MCF 10A (cell line): ENCODE results near the gene DDX39A. TPM values are rescaled to one million over a fixed set of nuclear protein-coding genes. Genes with fewer than 3 reads are reported as not detected.

Experiments
- BruUV-seq: library from RNA; stranded (reverse); fragments of 400-500 nt; replicated peaks from 2 replicates; lab custom pipeline; 2021; lab: Mats Ljungman, UMichigan
- CTCF ChIA-PET: fragments of 300-600 bp; sonication (Branson Sonifier 250); formaldehyde crosslinking; extraction: SDS; loops from one replicate; lab custom pipeline; 2021; ENCODE audit warnings: antibody characterized with exemption, inconsistent platforms; lab: Yijun Ruan, JAX
- POLR2A ChIA-PET: fragments of 300-600, 350-650 bp; sonication (Branson Sonifier 250); formaldehyde crosslinking; extraction: SDS; loops from one replicate; lab custom pipeline; 2020; ENCODE audit warnings: antibody characterized with exemption, inconsistent platforms; lab: Yijun Ruan, JAX
- DNase-seq: peaks from one replicate; pipeline ENCODE4 v3.0.0-alpha.2; 2018; ENCODE audit not compliant: unreplicated experiment
- H3K27ac Mint-ChIP-seq: one replicate; pipeline ENCODE4 v1.8.0; 2022; ENCODE audit warnings: mild to moderate bottlenecking, low read depth, mixed read lengths; ENCODE audit not compliant: unreplicated experiment
- H3K27me3 Mint-ChIP-seq: one replicate; pipeline ENCODE4 v1.8.0; 2022; ENCODE audit warnings: mixed read lengths; ENCODE audit not compliant: insufficient read depth, unreplicated experiment
- H3K36me3 Mint-ChIP-seq: one replicate; pipeline ENCODE4 v1.8.0; 2022; ENCODE audit warnings: mild to moderate bottlenecking, moderate library complexity, mixed read lengths; ENCODE audit not compliant: insufficient read depth, unreplicated experiment
- H3K4me1 Mint-ChIP-seq: one replicate; pipeline ENCODE4 v1.8.0; 2022; ENCODE audit warnings: mixed read lengths; ENCODE audit not compliant: insufficient read depth, unreplicated experiment
- H3K4me3 Mint-ChIP-seq: one replicate; pipeline ENCODE4 v1.8.0; 2022; ENCODE audit warnings: mild to moderate bottlenecking, moderate library complexity, mixed read lengths; ENCODE audit not compliant: unreplicated experiment
- H3K9me3 Mint-ChIP-seq: one replicate; pipeline ENCODE4 v1.8.0; 2022; ENCODE audit warnings: mixed read lengths; ENCODE audit not compliant: unreplicated experiment
- CTCF ChIP-seq: fragments of 200-600 bp; IDR thresholded peaks from one replicate; pipeline ENCODE4 v1.8.0; 2022; ENCODE audit warnings: antibody characterized with exemption, mild to moderate bottlenecking; ENCODE audit not compliant: unreplicated experiment
- intact Hi-C: fragments of 100-400 bp; cut with micrococcal nuclease; formaldehyde crosslinking; loops from 2 replicates; pipeline ENCODE4 v1.14.1; 2022
- total RNA-seq: library from RNA; stranded (reverse); gene quantifications from 2 replicates; pipeline ENCODE4 v1.2.3, GENCODE V29; 2022

Gene DDX39A
- total RNA-seq, 1 experiment from 2014 or later = 65.4 TPM

GRCh38 chr19:14412996-14413692 lies 6.0 kb downstream of the DDX39A start:
- no peak for DNase-seq
- Mint-ChIP-seq H3K4me1 (peaks cover 23% of the 10 kb centered on the region), H3K27ac (peak overlapping the region; percentile 75), H3K36me3 (peaks cover 61% of the 10 kb centered on the region), H3K4me3 (no peak overlapping the region), H3K9me3 (no peaks in the 10 kb centered on the region), H3K27me3 (no peaks in the 10 kb centered on the region)
- ChIA-PET CTCF (interaction anchor here (0.7 to 1.6 kb wide), 5 partner anchors 14 to 276 kb away, joined by 3 to 5 read pairs (median 3); no protein-coding TSS in a partner anchor), POLR2A (interaction anchor here (0.6 kb wide), 1 partner anchor 105 kb away, joined by 4 read pairs; the partner anchor contains the start of gene DNAJB1)
- BruUV-seq = no TSS peak
- intact Hi-C loops = no loop called here
- no peak for TF ChIP-seq CTCF

- no TSS peak for BruUV-seq
- ChIA-PET CTCF (interaction anchor here (1.0 kb wide), 1 partner anchor 18 kb away, joined by 3 read pairs; no protein-coding TSS in a partner anchor), POLR2A (no interaction called here)
These were observed 6.7 kb downstream of the DDX39A start for GRCh38 chr19:14412324-14412995.

DNA sequence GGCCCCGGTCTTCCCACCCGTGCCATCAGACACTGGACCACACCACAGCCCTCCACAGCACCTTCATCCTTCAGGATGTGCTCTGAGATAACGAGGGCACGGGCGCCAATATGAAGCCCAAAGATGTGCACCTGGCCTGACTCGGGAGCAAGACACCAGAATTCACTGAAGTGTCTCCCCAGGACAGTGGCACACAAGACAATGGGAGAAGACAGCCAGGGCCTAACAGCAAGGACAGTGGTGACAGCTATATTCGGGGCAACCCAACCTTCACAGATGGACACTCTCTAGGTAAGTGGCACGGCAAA lies 7.2 kb downstream of the DDX39A start:
- TF ChIP-seq CTCF = no peak
- Mint-ChIP-seq H3K36me3 (peaks cover 68% of the 10 kb centered on the region), H3K4me3 (no peak overlapping the region), H3K4me1 (peaks cover 19% of the 10 kb centered on the region), H3K27me3 (no peaks in the 10 kb centered on the region), H3K9me3 (no peaks in the 10 kb centered on the region), H3K27ac (no peak overlapping the region)
- no TSS peak for BruUV-seq
- intact Hi-C loops = no loop called here
- DNase-seq = no peak
- CTCF ChIA-PET = interaction anchor here (0.6 kb wide), 1 partner anchor 98 kb away, joined by 3 read pairs; no protein-coding TSS in a partner anchor
- POLR2A ChIA-PET = interaction anchor here (0.6 kb wide), 1 partner anchor 31 kb away, joined by 3 read pairs; no protein-coding TSS in a partner anchor

More at GRCh38 chr19:14412324-14412995, 6.7 kb downstream of the DDX39A start:
- H3K27me3 Mint-ChIP-seq = no peaks in the 10 kb centered on the region
- no peak overlapping the region for H3K4me3 Mint-ChIP-seq
- no peak for TF ChIP-seq CTCF
- H3K9me3 Mint-ChIP-seq = no peaks in the 10 kb centered on the region
- intact Hi-C loops = no loop called here
- no peak overlapping the region for H3K27ac Mint-ChIP-seq
- H3K36me3 Mint-ChIP-seq = peaks cover 62% of the 10 kb centered on the region
- DNase-seq = no peak
- peaks cover 23% of the 10 kb centered on the region for H3K4me1 Mint-ChIP-seq
